Activated T-cell treated with anti-CD3 and anti-CD28 coated beads, Interleukin-2, amount 50 U/mL, for 24 hours (primary cell): ENCODE measurements around the gene ANKRD55.
"Not testable (repeated sequence)": the region's sequence is repeated elsewhere in the genome, so short reads cannot be mapped to it uniquely, and the experiment has no call there.

Experiments
- DNase-seq: peaks from one replicate; pipeline ENCODE4 v3.0.0-alpha.2; 2020
- H3K27ac Mint-ChIP-seq: 2 replicates; pipeline ENCODE4 v1.8.0; 2020; ENCODE audit warnings: mild to moderate bottlenecking, mixed read lengths
- H3K27me3 Mint-ChIP-seq: 2 replicates; pipeline ENCODE4 v1.8.0; 2020; ENCODE audit warnings: mixed read lengths
- H3K36me3 Mint-ChIP-seq: 2 replicates; pipeline ENCODE4 v1.8.0; 2020; ENCODE audit warnings: low read depth, mixed read lengths
- H3K4me1 Mint-ChIP-seq: 2 replicates; pipeline ENCODE4 v1.8.0; 2020; ENCODE audit warnings: low read depth, mixed read lengths
- H3K4me3 Mint-ChIP-seq: 2 replicates; pipeline ENCODE4 v1.8.0; 2020; ENCODE audit warnings: mild to moderate bottlenecking, moderate library complexity, mixed read lengths
- H3K9me3 Mint-ChIP-seq: 2 replicates; pipeline ENCODE4 v1.8.0; 2020; ENCODE audit warnings: mixed read lengths

ANKRD55 gene

GRCh38 chr5:56143373-56143714, 89.8 kb downstream of the ANKRD55 start:
- no peak for DNase-seq
- Mint-ChIP-seq H3K27me3 (no peaks in the 10 kb centered on the region), H3K9me3 (no peaks in the 10 kb centered on the region), H3K4me3 (no peak overlapping the region), H3K27ac (peak overlapping the region; percentile 62), H3K36me3 (no peaks in the 10 kb centered on the region), H3K4me1 (peaks cover 58% of the 10 kb centered on the region)

GRCh38 chr5:56142614-56143372, 90.3 kb downstream of the ANKRD55 start:
- Mint-ChIP-seq H3K27ac (peak overlapping the region; percentile 62), H3K4me3 (peak overlapping the region; percentile 21), H3K27me3 (no peaks in the 10 kb centered on the region), H3K36me3 (no peaks in the 10 kb centered on the region), H3K9me3 (no peaks in the 10 kb centered on the region), H3K4me1 (peaks cover 53% of the 10 kb centered on the region)
- DNase-seq = peak; percentile 53

GRCh38 chr5:56142233-56142613, 90.9 kb downstream of the ANKRD55 start:
- Mint-ChIP-seq H3K27ac (peak overlapping the region; percentile 62), H3K9me3 (no peaks in the 10 kb centered on the region), H3K4me1 (peaks cover 53% of the 10 kb centered on the region), H3K4me3 (no peak overlapping the region), H3K36me3 (no peaks in the 10 kb centered on the region), H3K27me3 (no peaks in the 10 kb centered on the region)
- DNase-seq = no peak

- Mint-ChIP-seq H3K27me3 (no peaks in the 10 kb centered on the region), H3K36me3 (no peaks in the 10 kb centered on the region), H3K4me1 (peaks cover 50% of the 10 kb centered on the region), H3K27ac (no peak overlapping the region), H3K4me3 (no peak overlapping the region), H3K9me3 (no peaks in the 10 kb centered on the region)
- DNase-seq = no peak
These were observed 93.1 kb downstream of the ANKRD55 start for GRCh38 chr5:56140073-56140472.

- no peak overlapping the region for H3K27ac Mint-ChIP-seq
- no peaks in the 10 kb centered on the region for H3K9me3 Mint-ChIP-seq
- no peak overlapping the region for H3K4me3 Mint-ChIP-seq
These were observed 102.5 kb downstream of the ANKRD55 start for GRCh38 chr5:56130664-56131063.

GRCh38 chr5:56129288-56129687, 103.8 kb downstream of the ANKRD55 start:
- DNase-seq = no peak
- H3K36me3 Mint-ChIP-seq = no peaks in the 10 kb centered on the region
- H3K27me3 Mint-ChIP-seq = no peaks in the 10 kb centered on the region
- no peaks in the 10 kb centered on the region for H3K9me3 Mint-ChIP-seq
- no peak overlapping the region for H3K27ac Mint-ChIP-seq
- H3K4me1 Mint-ChIP-seq = peaks cover 45% of the 10 kb centered on the region
- H3K4me3 Mint-ChIP-seq = no peak overlapping the region

More at GRCh38 chr5:56130664-56131063, 102.5 kb downstream of the ANKRD55 start:
- H3K27me3 Mint-ChIP-seq = no peaks in the 10 kb centered on the region
- H3K4me1 Mint-ChIP-seq = peaks cover 43% of the 10 kb centered on the region
- no peak for DNase-seq
- no peaks in the 10 kb centered on the region for H3K36me3 Mint-ChIP-seq

GRCh38 chr5:56128113-56128512, 105.0 kb downstream of the ANKRD55 start:
- Mint-ChIP-seq H3K4me1 (peaks cover 52% of the 10 kb centered on the region), H3K4me3 (peak overlapping the region; percentile 2), H3K36me3 (no peaks in the 10 kb centered on the region), H3K27me3 (no peaks in the 10 kb centered on the region), H3K9me3 (no peaks in the 10 kb centered on the region), H3K27ac (peak overlapping the region; percentile 91)
- DNase-seq = peak; percentile 44

GRCh38 chr5:56126487-56127179, 106.5 kb downstream of the ANKRD55 start:
- Mint-ChIP-seq H3K27ac (peak overlapping the region; percentile 91), H3K27me3 (no peaks in the 10 kb centered on the region), H3K4me3 (peak overlapping the region; percentile 51), H3K36me3 (no peaks in the 10 kb centered on the region), H3K9me3 (no peaks in the 10 kb centered on the region), H3K4me1 (peaks cover 52% of the 10 kb centered on the region)
- DNase-seq = no peak

- Mint-ChIP-seq H3K36me3 (no peaks in the 10 kb centered on the region), H3K4me3 (no peak overlapping the region), H3K27ac (peak overlapping the region; percentile 64), H3K9me3 (no peaks in the 10 kb centered on the region), H3K4me1 (peaks cover 44% of the 10 kb centered on the region), H3K27me3 (no peaks in the 10 kb centered on the region)
- DNase-seq = no peak
These were observed 109.4 kb downstream of the ANKRD55 start for GRCh38 chr5:56123531-56124243.

- not testable (repeated sequence) for DNase-seq, H3K36me3 Mint-ChIP-seq, H3K27ac Mint-ChIP-seq, H3K27me3 Mint-ChIP-seq, H3K4me3 Mint-ChIP-seq, H3K9me3 Mint-ChIP-seq
- H3K4me1 Mint-ChIP-seq = peaks cover 32% of the 10 kb centered on the region
These were observed 110.7 kb downstream of the ANKRD55 start for GRCh38 chr5:56122360-56122985.

GRCh38 chr5:56119050-56119449, 114.1 kb downstream of the ANKRD55 start:
- H3K4me3 Mint-ChIP-seq = no peak overlapping the region
- no peaks in the 10 kb centered on the region for H3K36me3 Mint-ChIP-seq
- H3K9me3 Mint-ChIP-seq = no peaks in the 10 kb centered on the region
- H3K27ac Mint-ChIP-seq = no peak overlapping the region
- peaks cover 19% of the 10 kb centered on the region for H3K4me1 Mint-ChIP-seq
- H3K27me3 Mint-ChIP-seq = no peaks in the 10 kb centered on the region
- no peak for DNase-seq

GRCh38 chr5:56116599-56117141, 116.5 kb downstream of the ANKRD55 start:
- no peaks in the 10 kb centered on the region for H3K9me3 Mint-ChIP-seq
- H3K27ac Mint-ChIP-seq = peak overlapping the region; percentile 75
- no peak for DNase-seq
- H3K4me1 Mint-ChIP-seq = peaks cover 7% of the 10 kb centered on the region
- no peaks in the 10 kb centered on the region for H3K27me3 Mint-ChIP-seq
- no peak overlapping the region for H3K4me3 Mint-ChIP-seq
- H3K36me3 Mint-ChIP-seq = no peaks in the 10 kb centered on the region

- H3K27ac Mint-ChIP-seq = no peak overlapping the region
- no peak overlapping the region for H3K4me3 Mint-ChIP-seq
- no peak for DNase-seq
- H3K4me1 Mint-ChIP-seq = peaks cover 11% of the 10 kb centered on the region
- H3K36me3 Mint-ChIP-seq = no peaks in the 10 kb centered on the region
- no peaks in the 10 kb centered on the region for H3K9me3 Mint-ChIP-seq
- no peaks in the 10 kb centered on the region for H3K27me3 Mint-ChIP-seq
These were observed 117.5 kb downstream of the ANKRD55 start for GRCh38 chr5:56115589-56115988.

GRCh38 chr5:56112526-56113121, 120.5 kb downstream of the ANKRD55 start:
- Mint-ChIP-seq H3K27me3 (no peaks in the 10 kb centered on the region), H3K9me3 (no peaks in the 10 kb centered on the region), H3K4me3 (no peak overlapping the region), H3K27ac (no peak overlapping the region), H3K4me1 (peaks cover 18% of the 10 kb centered on the region), H3K36me3 (no peaks in the 10 kb centered on the region)
- no peak for DNase-seq
